NOMO-1 (cell line): ENCODE results near the gene EMP1.

ENCODE experiments used
- DNase-seq, 2 experiments: peaks; one replicate each; lab custom pipeline; 2025; ENCODE audit not compliant: unreplicated experiment in 2 of 2; lab: John Stamatoyannopoulos, UW

EMP1 gene

GRCh38 chr12:13218641-13219040, 22.1 kb downstream of the EMP1 start:
- no peak for DNase-seq

- no peak for DNase-seq
These were observed 22.8 kb downstream of the EMP1 start for GRCh38 chr12:13219320-13219719.

- no peak for DNase-seq
These were observed 24.3 kb downstream of the EMP1 start for GRCh38 chr12:13220838-13221237.

- no peak for DNase-seq
These were observed 25.6 kb downstream of the EMP1 start for GRCh38 chr12:13222076-13222475.

- no peak for DNase-seq
These were observed 26.8 kb downstream of the EMP1 start for GRCh38 chr12:13223179-13223804.

GRCh38 chr12:13223941-13224340, 27.4 kb downstream of the EMP1 start:
- no peak for DNase-seq

- no peak for DNase-seq
These were observed 30.7 kb downstream of the EMP1 start for GRCh38 chr12:13227191-13227590.

- no peak for DNase-seq
These were observed 32.1 kb downstream of the EMP1 start for GRCh38 chr12:13228579-13228978.

GRCh38 chr12:13229504-13229903, 33.0 kb downstream of the EMP1 start:
- no peak for DNase-seq

GRCh38 chr12:13230500-13230899, 34.0 kb downstream of the EMP1 start:
- no peak for DNase-seq

- DNase-seq: peak; percentile 5 to 38
These were observed 37.5 kb downstream of the EMP1 start for GRCh38 chr12:13233830-13234641.

- no peak for DNase-seq
These were observed 41.7 kb downstream of the EMP1 start for GRCh38 chr12:13238204-13238603.

- DNase-seq: no peak
These were observed 45.4 kb downstream of the EMP1 start for GRCh38 chr12:13241833-13242488.

- no peak for DNase-seq
These were observed 46.4 kb downstream of the EMP1 start for GRCh38 chr12:13242936-13243335.

GRCh38 chr12:13243516-13244070, 47.1 kb downstream of the EMP1 start:
- no peak for DNase-seq

GRCh38 chr12:13247596-13247995, 51.1 kb downstream of the EMP1 start:
- no peak for DNase-seq

- DNase-seq: no peak
These were observed 52.4 kb downstream of the EMP1 start for GRCh38 chr12:13248964-13249363.

GRCh38 chr12:13250416-13250815, 53.9 kb downstream of the EMP1 start:
- DNase-seq: no peak

- no peak for DNase-seq
These were observed 55.0 kb downstream of the EMP1 start for GRCh38 chr12:13251521-13251920.

- DNase-seq: no peak
These were observed 55.5 kb downstream of the EMP1 start for GRCh38 chr12:13252024-13252423.

- DNase-seq: no peak
These were observed 56.1 kb downstream of the EMP1 start for GRCh38 chr12:13252616-13253015.
